ENCODE measurements around the gene DGKA. TPM values are rescaled to one million over a fixed set of nuclear protein-coding genes. Genes with fewer than 3 reads are reported as not detected.

The DGKA gene
- total and polyA plus RNA-seq, 2 of the 13 experiments (the other 11 are each of a cell fraction or from before 2014, with no cell fraction given), result 2.4 to 5.4 TPM

DNA sequence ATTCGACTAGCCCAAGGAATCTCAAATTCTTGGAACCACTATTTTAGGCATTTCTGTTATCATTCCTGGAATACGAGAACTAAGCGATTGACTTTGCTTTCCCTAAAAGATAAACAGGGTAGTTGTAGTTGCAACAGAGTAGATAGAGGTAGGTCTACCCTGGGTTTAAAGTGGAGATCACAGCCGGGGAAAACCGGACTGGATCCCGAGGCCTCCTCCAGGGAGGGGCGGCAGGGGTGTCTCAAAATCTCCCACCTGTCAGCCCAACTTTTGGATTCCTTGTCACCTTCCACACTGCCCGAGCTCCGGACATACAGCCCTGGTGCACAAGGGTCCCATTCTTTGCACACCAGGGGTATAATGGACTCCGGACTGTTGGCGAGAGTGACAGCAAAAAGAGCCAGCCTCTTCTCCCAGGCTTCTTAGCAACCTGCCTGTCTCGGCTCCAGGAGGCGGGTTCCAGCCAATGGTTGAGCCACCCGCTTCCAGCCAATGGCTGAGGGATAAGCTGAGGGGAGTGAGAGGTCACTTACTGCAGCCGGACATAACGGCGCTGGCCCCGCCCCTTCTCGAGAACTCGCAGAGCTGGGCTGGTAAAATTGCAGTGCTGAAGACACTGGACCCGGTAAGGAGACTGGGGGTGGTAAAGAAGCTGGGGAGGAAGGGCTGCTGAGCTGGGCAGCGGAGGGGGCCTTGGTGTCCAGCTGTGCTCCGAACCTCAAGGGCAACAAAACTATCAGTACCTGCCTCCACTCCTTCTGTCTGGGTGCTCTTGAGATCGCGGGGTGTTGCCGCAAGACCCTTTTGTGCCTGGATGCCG is 66.0 kb downstream of the DGKA start, which contains the start of gene SUOX (continued):
- TF ChIP-seq ZNF121 (CRISPR knock-in tag; IDR thresholded peaks at IDR 0.05) (peak; percentile 43), HNRNPL (IDR thresholded peaks at IDR 0.05; ENCODE audit: low read depth, low read length) (no peak), TAF15 (IDR thresholded peaks at IDR 0.05; ENCODE audit: low read depth, low read length, poor library complexity, severe bottlenecking) (no peak), MED8 (CRISPR knock-in tag; IDR thresholded peaks at IDR 0.05; ENCODE audit: insufficient replicate concordance) (no peak), ZBTB26 (CRISPR knock-in tag; IDR thresholded peaks at IDR 0.05; ENCODE audit: borderline replicate concordance) (no peak), ZNF224 (CRISPR knock-in tag; IDR thresholded peaks at IDR 0.05) (no peak), HMGXB3 (CRISPR knock-in tag; IDR thresholded peaks at IDR 0.05; ENCODE audit: borderline replicate concordance) (peak; percentile 95), MIXL1 (CRISPR knock-in tag; IDR thresholded peaks at IDR 0.05) (peak; percentile 58; the same call in 1 of the 2 replicates), ZNF775 (CRISPR knock-in tag; IDR thresholded peaks at IDR 0.05; ENCODE audit: borderline replicate concordance) (no peak), ELF1 (CRISPR knock-in tag; IDR thresholded peaks at IDR 0.05) (peak; percentile 28), ZNF781 (CRISPR knock-in tag; IDR thresholded peaks at IDR 0.05; ENCODE audit: borderline replicate concordance, not compliant biosample characterization) (no peak), ZNF780A (CRISPR knock-in tag; IDR thresholded peaks at IDR 0.05) (no peak), NKX3-1 (CRISPR knock-in tag; IDR thresholded peaks at IDR 0.05) (peak; percentile 74; the same call in 1 of the 2 replicates), SP4 (CRISPR knock-in tag; IDR thresholded peaks at IDR 0.05) (peak; percentile 34; the same call in 1 of the 2 replicates), ZNF274 (CRISPR knock-in tag; IDR thresholded peaks at IDR 0.05) (peak; percentile 23; the same call in 1 of the 2 replicates), ZNF501 (CRISPR knock-in tag; IDR thresholded peaks at IDR 0.05) (peak; percentile 86), ZFY (CRISPR knock-in tag; IDR thresholded peaks at IDR 0.05) (peak; percentile 33; the same call in 1 of the 2 replicates), NR2F1 (CRISPR knock-in tag; IDR thresholded peaks at IDR 0.05) (0 out of 4 replicates have a peak, but pooled peaks of 1 of the 2 experiments have one; percentile 26), ZNF703 (CRISPR knock-in tag; IDR thresholded peaks at IDR 0.05; ENCODE audit: borderline replicate concordance) (no peak), ZNF768 (CRISPR knock-in tag; IDR thresholded peaks at IDR 0.05) (no peak; the same call in 1 of the 2 replicates)
- TF ChIP-seq, protein P1, sequence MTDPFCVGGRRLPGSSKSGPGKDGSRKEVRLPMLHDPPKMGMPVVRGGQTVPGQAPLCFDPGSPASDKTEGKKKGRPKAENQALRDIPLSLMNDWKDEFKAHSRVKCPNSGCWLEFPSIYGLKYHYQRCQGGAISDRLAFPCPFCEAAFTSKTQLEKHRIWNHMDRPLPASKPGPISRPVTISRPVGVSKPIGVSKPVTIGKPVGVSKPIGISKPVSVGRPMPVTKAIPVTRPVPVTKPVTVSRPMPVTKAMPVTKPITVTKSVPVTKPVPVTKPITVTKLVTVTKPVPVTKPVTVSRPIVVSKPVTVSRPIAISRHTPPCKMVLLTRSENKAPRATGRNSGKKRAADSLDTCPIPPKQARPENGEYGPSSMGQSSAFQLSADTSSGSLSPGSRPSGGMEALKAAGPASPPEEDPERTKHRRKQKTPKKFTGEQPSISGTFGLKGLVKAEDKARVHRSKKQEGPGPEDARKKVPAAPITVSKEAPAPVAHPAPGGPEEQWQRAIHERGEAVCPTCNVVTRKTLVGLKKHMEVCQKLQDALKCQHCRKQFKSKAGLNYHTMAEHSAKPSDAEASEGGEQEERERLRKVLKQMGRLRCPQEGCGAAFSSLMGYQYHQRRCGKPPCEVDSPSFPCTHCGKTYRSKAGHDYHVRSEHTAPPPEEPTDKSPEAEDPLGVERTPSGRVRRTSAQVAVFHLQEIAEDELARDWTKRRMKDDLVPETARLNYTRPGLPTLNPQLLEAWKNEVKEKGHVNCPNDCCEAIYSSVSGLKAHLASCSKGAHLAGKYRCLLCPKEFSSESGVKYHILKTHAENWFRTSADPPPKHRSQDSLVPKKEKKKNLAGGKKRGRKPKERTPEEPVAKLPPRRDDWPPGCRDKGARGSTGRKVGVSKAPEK (CRISPR knock-in tag; IDR thresholded peaks at IDR 0.05; ENCODE audit: borderline replicate concordance), result no peak
